SH-SY5Y (cell line): ENCODE data around the gene CDK19.

Source experiments
- GATA2 ChIP-seq: IDR thresholded peaks from 2 replicates; pipeline ENCODE4 v1.6.1; 2011; ENCODE audit warnings: mild to moderate bottlenecking, low read depth, low read length
- GATA3 ChIP-seq: IDR thresholded peaks from 2 replicates; pipeline ENCODE4 v1.6.1; 2011; ENCODE audit warnings: low read depth, mild to moderate bottlenecking, low read length, moderate library complexity

- TF ChIP-seq GATA2 (no peak), GATA3 (no peak)
Observed at GRCh38 chr6:110621061-110621460, 194.2 kb downstream of the CDK19 start.
